GM12892 (cell line): Measurements from ENCODE around the gene MEDAG.

Experiments
- POLR2A ChIP-seq: IDR thresholded peaks from 2 replicates; pipeline ENCODE4 v1.6.1; 2011; ENCODE audit warnings: low read depth, low read length, control low read depth
- POLR2AphosphoS5 ChIP-seq: IDR thresholded peaks from 2 replicates; pipeline ENCODE4 v1.6.1; 2011; ENCODE audit warnings: low read depth, low read length, control low read depth

DNA sequence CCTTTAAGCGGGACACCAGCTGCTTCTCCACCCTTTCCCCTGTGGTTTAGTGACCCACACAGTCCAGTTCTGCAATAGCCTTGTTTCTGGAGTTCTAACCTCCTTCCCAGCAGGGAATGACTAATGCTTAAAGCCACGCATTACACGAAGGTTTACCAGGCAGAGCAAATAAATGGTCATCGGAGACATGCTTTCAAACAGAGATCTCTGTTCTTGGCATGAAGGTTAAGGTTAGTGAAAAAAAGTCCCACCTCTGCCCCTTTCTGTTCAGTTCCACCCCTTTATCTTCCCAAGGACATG lies 25.3 kb upstream of the MEDAG start:
- TF ChIP-seq POLR2AphosphoS5 = no peak
- no peak for TF ChIP-seq POLR2A
